HG03439 (cell line): ENCODE data around the gene SLC35F1.

ENCODE experiments used
- ATAC-seq: cut with Tn5 transposase; IDR thresholded peaks from one replicate; pipeline ENCODE4 v1.9.1; 2021; ENCODE audit warnings: mild to moderate bottlenecking, moderate library complexity; ENCODE audit not compliant: unreplicated experiment

SLC35F1 gene

DNA sequence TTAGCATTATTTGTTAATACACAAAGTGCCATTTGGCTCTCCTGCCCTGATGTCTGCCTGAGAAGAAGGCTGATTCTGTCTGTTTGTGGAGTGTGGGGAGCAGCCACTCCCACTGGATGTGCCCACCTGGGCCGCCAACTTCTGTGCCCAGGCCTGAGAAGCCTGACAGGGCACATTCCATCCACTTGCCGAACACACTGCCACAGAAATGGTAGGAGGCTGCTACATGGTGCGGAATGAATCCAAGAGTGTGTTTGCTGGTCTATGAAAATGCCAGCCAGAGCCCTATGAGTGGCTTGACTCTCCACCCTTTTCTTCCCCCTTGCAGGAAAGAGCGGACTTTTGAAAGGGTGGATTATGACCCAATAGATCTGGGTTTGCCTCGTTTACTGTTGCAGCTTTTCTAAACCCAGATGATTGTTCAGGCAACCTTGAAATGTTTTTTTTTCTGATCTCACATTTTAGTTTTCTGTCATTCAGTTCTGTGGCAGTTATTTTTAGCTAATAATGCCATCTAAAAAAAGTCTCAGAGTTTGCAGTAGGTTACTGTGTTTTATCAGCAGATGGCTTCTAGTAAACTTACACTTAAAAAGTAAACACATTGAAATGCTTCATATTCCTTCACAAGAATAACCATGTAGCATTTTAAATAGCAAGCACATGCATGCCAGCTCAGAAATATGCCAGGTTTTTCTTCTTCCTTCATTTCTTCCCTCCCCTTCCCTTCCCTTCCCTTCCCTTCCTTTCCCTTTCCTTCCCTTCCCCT lies 196.5 kb downstream of the SLC35F1 start:
- no peak for ATAC-seq

- no peak for ATAC-seq
These were observed 215.2 kb downstream of the SLC35F1 start for GRCh38 chr6:118122161-118122725.

GRCh38 chr6:118122801-118123200 lies 215.7 kb downstream of the SLC35F1 start:
- ATAC-seq, result no peak

DNA sequence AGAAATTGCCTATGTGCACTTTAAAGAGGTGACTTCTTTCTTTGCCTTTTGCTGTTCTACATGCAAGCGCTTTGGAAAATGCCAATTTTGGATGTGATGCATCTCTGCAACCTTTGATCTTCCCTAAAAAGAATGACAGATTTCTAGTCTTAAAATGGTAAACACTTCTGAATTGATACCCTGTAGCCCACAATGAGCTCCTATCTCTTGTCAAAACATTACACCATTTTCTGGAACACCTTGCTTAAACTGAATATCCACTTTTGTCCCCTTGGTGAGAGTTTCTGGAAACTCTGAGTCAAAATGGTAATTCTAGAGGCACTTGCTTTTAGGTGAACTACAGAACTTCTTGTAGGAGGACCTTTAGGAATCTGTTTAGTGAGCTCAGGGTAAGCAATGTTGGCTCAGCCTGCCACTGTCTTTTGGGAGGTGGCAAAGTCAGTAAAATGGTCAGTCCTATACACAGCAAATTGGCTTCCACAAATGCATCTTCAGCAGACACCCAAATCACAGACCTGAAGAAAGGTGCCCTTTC lies 216.5 kb downstream of the SLC35F1 start:
- no peak for ATAC-seq

DNA sequence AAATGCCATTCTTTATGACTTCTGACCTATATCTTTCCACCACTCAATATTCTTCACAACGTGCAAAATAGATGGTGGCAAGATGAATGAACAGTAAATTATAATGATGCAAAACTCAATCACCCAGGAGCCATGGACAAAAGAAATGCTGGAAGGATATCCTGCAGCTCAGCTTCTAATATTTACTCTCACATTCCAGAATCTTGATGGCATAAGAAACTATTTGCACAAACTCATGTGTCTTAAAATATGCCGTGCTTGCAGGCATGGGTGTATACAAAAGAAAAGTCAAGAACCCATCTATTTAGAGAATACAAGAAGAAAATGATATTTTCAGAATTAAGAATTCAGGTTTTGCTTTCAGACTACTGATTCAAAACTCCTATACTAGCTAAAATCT lies 217.8 kb downstream of the SLC35F1 start:
- no peak for ATAC-seq

DNA sequence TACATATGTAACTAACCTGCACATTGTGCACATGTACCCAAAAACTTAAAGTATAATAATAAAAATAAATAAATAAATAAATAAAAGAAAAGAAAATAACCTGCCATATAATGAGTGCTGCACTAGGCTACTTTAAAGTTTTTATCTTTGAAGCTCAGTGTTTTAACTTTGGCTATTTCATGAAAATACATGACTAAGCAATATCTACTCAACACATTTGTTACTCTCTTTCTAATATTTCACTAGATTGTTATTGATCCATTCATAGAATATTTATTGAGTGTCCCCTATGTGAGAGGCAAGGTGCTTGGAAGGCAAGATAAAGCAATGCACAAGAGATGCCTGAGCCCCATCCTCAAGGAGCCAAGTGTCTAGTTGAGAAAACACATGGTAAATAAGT lies 221.7 kb downstream of the SLC35F1 start:
- ATAC-seq, result no peak

GRCh38 chr6:118134206-118134605 lies 227.1 kb downstream of the SLC35F1 start:
- no peak for ATAC-seq

DNA sequence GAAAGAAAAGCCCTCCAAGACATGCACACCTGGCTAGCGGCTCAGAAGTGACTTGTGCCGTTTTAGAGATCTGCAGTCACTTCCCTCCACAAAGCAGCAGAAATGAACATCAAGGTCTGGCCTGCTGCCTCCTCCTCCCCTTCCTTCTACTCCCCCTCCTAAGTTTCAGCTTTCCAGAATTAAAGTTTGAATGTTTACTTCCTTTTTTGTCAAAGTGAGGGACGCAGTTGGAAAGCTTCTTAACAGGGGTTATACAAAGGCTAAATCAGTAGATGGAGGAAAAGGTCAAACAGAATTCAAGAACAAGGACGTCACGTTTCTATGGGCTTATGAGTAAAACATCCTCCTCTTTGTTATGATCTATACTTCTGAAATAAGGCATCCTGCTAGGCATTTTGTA lies 227.7 kb downstream of the SLC35F1 start:
- ATAC-seq, result no peak

DNA sequence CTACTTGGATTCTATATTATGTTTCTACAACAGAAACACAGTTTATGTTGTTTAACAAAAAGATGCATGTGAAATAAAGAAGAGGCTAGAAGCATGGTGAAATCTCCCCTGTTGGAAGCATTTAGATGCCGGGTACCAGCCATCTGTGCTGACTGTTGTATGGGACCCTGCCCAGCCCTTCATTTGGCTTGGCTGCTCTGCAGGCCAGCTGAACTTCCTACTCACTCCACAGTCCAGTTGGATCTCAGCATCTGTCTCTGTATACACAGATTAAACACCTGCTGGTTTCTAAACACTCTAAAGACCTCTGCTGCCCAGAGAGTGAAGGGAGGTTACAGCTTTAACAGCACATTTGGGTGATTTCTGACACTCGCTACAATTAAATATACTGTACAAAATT lies 228.3 kb downstream of the SLC35F1 start:
- no peak for ATAC-seq

DNA sequence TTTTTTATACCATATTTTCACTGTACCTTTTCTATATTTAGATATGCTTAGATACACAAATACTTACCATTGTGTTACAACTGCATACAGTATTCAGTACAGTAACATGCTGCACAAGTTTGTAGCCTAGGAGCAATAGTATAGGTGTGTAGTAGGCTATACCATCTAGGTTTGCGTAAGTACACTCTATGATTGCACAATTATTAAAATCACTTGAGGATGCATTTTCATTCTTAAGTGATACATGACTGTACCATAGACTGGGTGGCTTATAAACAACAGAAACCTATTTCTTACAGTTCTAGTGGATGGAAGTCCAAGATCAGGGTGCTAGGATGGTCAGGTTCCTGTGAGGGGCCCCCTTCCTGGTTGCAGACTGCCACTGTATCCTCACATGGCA lies 234.1 kb downstream of the SLC35F1 start:
- no peak for ATAC-seq

GRCh38 chr6:118146584-118146983 lies 239.5 kb downstream of the SLC35F1 start:
- no peak for ATAC-seq

DNA sequence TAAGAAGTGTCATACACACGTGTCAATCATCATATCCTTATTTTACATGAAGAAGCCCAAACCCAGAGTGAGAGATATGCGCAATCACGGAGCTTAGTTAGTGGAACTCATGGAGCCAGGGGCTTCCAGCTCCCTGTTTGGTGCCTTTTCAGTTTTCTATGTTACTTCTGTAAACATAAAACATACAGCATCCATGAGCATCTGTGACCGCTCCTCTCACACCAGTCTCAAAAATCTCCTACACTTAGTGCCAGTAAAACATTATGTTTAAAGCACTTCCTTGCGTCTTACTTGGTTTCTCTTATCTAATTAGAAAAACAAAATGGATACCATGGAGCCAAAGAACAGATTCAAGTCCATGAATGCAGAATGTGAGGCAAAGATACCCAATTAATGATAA lies 240.4 kb downstream of the SLC35F1 start:
- no peak for ATAC-seq

DNA sequence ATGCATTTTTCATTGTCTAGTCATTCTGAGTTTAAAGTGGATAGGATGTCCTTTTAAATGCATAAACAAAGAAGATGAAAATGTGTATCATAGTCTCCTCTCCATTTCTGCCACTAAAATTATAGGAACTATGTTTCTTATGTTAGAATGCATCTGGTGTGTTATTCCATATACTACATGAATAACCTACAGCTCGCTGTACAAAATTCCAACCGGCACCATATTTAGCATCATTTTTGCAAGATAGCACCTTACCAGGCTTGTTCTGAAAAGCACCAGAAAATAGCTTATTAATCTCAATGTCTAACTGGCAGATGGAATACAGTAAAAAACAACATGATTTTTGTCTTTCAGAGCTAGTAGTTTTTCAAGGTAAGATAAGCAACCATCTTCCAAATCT lies 241.5 kb downstream of the SLC35F1 start:
- ATAC-seq, result no peak

DNA sequence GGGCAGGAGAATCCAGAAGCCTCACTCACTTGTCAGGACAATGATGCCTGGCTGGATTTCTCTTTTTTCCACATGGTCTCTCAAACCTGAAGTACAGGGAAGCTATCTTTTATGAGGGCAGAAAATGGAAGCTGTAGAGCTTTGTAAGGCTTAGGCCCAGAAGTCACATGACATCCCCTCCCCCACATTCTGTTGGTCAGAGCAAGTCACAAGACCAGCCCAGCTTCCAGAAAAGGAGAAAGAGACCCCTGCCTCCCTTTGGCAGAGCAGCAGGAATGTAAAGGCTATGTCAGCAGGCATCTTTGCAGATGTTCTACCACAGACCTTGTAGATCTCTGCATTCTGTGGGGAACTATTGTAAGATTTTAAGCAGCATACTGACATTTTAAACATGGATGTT lies 245.5 kb downstream of the SLC35F1 start:
- ATAC-seq, result no peak

GRCh38 chr6:118161343-118161742 lies 254.3 kb downstream of the SLC35F1 start:
- no peak for ATAC-seq

GRCh38 chr6:118163542-118163941 lies 256.5 kb downstream of the SLC35F1 start:
- no peak for ATAC-seq

DNA sequence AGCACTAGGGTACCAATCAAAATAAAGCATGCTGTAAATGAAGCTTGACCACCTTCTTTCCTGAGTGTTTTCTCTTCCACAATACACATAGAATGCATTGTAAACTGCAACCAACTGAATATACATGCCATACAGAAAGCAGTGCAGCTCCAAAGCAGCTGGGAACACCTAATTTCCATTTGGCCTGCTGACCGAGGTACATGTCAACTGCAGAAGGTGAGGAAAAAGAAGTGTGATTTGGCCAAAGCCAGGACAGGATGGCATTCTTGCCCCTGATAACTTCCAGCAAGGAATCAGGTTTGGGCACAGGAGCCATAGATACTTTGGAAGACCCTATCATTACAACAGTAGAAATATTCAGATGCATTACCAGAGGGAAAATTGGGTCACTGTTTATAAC lies 258.4 kb downstream of the SLC35F1 start:
- ATAC-seq, result no peak

- ATAC-seq, result no peak
These were observed 261.4 kb downstream of the SLC35F1 start for GRCh38 chr6:118168421-118168820.

GRCh38 chr6:118171852-118172251 lies 264.8 kb downstream of the SLC35F1 start:
- ATAC-seq, result no peak

- ATAC-seq, result no peak
These were observed 267.0 kb downstream of the SLC35F1 start for GRCh38 chr6:118174071-118174470.

DNA sequence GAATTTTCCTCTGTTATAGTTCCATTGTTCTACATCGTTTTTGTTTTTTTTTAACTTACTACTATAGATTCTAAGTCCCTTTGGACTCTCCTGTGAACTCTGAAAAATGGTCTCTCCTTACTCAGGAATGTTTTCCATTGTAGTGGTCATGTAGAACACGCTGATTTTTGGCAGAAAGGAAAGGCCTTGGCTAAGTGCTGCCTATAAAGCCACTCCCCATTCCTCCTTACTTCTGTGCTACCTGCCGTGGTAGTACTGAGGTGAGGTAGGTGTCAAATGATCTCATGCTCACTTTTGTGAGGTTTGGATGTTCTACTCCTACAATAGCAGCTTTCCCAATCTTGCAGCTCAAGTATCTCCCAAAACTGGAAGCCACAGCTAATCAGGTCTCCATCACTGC lies 270.7 kb downstream of the SLC35F1 start:
- no peak for ATAC-seq

GRCh38 chr6:118179048-118179447 lies 272.0 kb downstream of the SLC35F1 start:
- no peak for ATAC-seq
